Gastrocnemius medialis (tissue), 4 donors: ENCODE results near the gene SGPL1. TPM values are rescaled to one million over a fixed set of nuclear protein-coding genes. Genes with fewer than 3 reads are reported as not detected.

Experiments used
- ATAC-seq, 2 donors: fragments of 150-250 bp; one replicate each; pipeline ENCODE4 v1.9.1; 2016
- DNase-seq, 2 donors: peaks; one replicate each; pipeline ENCODE4 v3.0.0-alpha.2; 2019
- H3K27ac ChIP-seq, 4 donors: fragments of 200-600 bp; sonication (generic); 1 replicate in 1 of 4; 2 replicates in 3 of 4; pipeline ENCODE4 v1.5.1; 2016 to 2018; ENCODE audit warnings: mild to moderate bottlenecking in 2 of 4, moderate library complexity in 1 of 4
- H3K27me3 ChIP-seq, 3 donors: fragments of 200-600 bp; sonication (generic) in 2 of 3; 1 replicate in 1 of 3; 2 replicates in 2 of 3; pipeline versions ENCODE4 v1.5.1 to v1.6.0; 2016 to 2019; ENCODE audit warnings: mild to moderate bottlenecking in 1 of 3, moderate library complexity in 1 of 3
- H3K36me3 ChIP-seq, 2 donors: fragments of 200-600 bp; sonication (generic) in 1 of 2; one replicate each; pipeline ENCODE4 v1.5.1; 2017 to 2018
- H3K4me1 ChIP-seq, 2 donors: fragments of 200-600 bp; sonication (generic) in 1 of 2; one replicate each; pipeline ENCODE4 v1.5.1; 2016 to 2017; ENCODE audit warnings: mild to moderate bottlenecking in 2 of 2
- H3K4me3 ChIP-seq, 4 donors: fragments of 200-600 bp; sonication (generic) in 3 of 4; 1 replicate in 1 of 4; 2 replicates in 3 of 4; pipeline ENCODE4 v1.5.1; 2016 to 2019; ENCODE audit warnings: mild to moderate bottlenecking in 2 of 4
- H3K9me3 ChIP-seq, 3 donors: fragments of 200-600 bp; sonication (generic) in 2 of 3; 1 replicate in 1 of 3; 2 replicates in 2 of 3; pipeline ENCODE4 v1.5.1; 2016 to 2019
- CTCF ChIP-seq, 5 experiments: fragments of 450-650 bp in 3 of 5; fragments of 200-600 bp in 2 of 5; sonication (generic) in 2 of 5; IDR thresholded peaks in 4 of 5; conservative IDR thresholded peaks in 1 of 5; 1 replicate in 4 of 5; 2 replicates in 1 of 5; pipeline ENCODE4 v1.5.1; 2016 to 2019; ENCODE audit warnings: antibody characterized with exemption in 5 of 5, mild to moderate bottlenecking in 3 of 5, moderate library complexity in 3 of 5
- POLR2A ChIP-seq, 2 donors: fragments of 450-650 bp; IDR thresholded peaks; one replicate each; pipeline ENCODE4 v1.6.1; 2017; ENCODE audit warnings: antibody characterized with exemption in 2 of 2, mild to moderate bottlenecking in 2 of 2, moderate library complexity in 2 of 2
- in situ Hi-C, 4 donors: fragments of 200-750 bp; cut with MboI; loops; one replicate each; pipeline versions ENCODE4 v1.15.0 to v1.8.0; 2017; ENCODE audit warnings: low sequenced_read_pairs in 4 of 4
- intact Hi-C: fragments of 100-400 bp; cut with DNase I; formaldehyde crosslinking; loops from one replicate; pipeline ENCODE4 v1.15.1; 2023; ENCODE audit warnings: low total_unique reads
- total RNA-seq, 4 donors: library from RNA; depleted of rRNA; stranded (reverse); fragments of >200 nt; gene quantifications; one replicate each; pipeline versions ENCODE4 v1.1.0 to v1.2.3, GENCODE V29; 2016

SGPL1 gene
- total RNA-seq, 4 donors from 2014 or later: 6.5 to 17.1 (median 11.3) TPM

- Histone ChIP-seq H3K9me3 (no peaks in the 10 kb centered on the region), H3K36me3 (no peaks in the 10 kb centered on the region), H3K27me3 (no peaks in the 10 kb centered on the region), H3K4me3 (no peak overlapping the region), H3K27ac (no peak overlapping the region), H3K4me1 (peaks cover under 1 to 4% of the 10 kb centered on the region in 2 donors)
- in situ Hi-C loops (no loop called here), intact Hi-C loops (no loop called here)
- no peak for TF ChIP-seq POLR2A (IDR thresholded peaks at IDR 0.05)
- TF ChIP-seq CTCF (IDR thresholded peaks at IDR 0.05 in 4 of 5, conservative IDR thresholded peaks at IDR 0.05 in 1 of 5): no peak
- DNase-seq (no peak), ATAC-seq (no peak)
Measured at GRCh38 chr10:70912556-70912955, 96.8 kb downstream of the SGPL1 start.

- TF ChIP-seq CTCF (IDR thresholded peaks at IDR 0.05 in 4 of 5, conservative IDR thresholded peaks at IDR 0.05 in 1 of 5) (no peak), POLR2A (IDR thresholded peaks at IDR 0.05) (no peak)
- no peak for DNase-seq
- no peaks in the 10 kb centered on the region for H3K27me3 ChIP-seq
- in situ Hi-C loops (no loop called here), intact Hi-C loops (no loop called here)
- ATAC-seq: no peak
- no peak overlapping the region for H3K27ac ChIP-seq
- H3K4me3 ChIP-seq: no peak overlapping the region
- no peaks in the 10 kb centered on the region for H3K36me3 ChIP-seq
- no peaks in the 10 kb centered on the region for H3K4me1 ChIP-seq
- H3K9me3 ChIP-seq: no peaks in the 10 kb centered on the region
Measured at GRCh38 chr10:70913191-70913892, 97.6 kb downstream of the SGPL1 start.

GRCh38 chr10:70913893-70914240 lies 98.1 kb downstream of the SGPL1 start:
- no peak overlapping the region for H3K4me3 ChIP-seq
- in situ Hi-C loops (no loop called here), intact Hi-C loops (no loop called here)
- no peaks in the 10 kb centered on the region for H3K36me3 ChIP-seq
- H3K27me3 ChIP-seq: peaks cover 0 to under 1% (median 0%) of the 10 kb centered on the region in 3 donors
- no peak for DNase-seq
- no peaks in the 10 kb centered on the region for H3K9me3 ChIP-seq
- H3K4me1 ChIP-seq: no peaks in the 10 kb centered on the region
- TF ChIP-seq CTCF (IDR thresholded peaks at IDR 0.05 in 4 of 5, conservative IDR thresholded peaks at IDR 0.05 in 1 of 5) (no peak), POLR2A (IDR thresholded peaks at IDR 0.05) (no peak)
- H3K27ac ChIP-seq: no peak overlapping the region
- ATAC-seq: no peak

GRCh38 chr10:70914316-70914864 lies 98.6 kb downstream of the SGPL1 start:
- H3K27me3 ChIP-seq: peaks cover 0 to 3% (median 0%) of the 10 kb centered on the region in 3 donors
- H3K36me3 ChIP-seq: no peaks in the 10 kb centered on the region
- intact Hi-C loops (no loop called here), in situ Hi-C loops (no loop called here)
- ATAC-seq (no peak), DNase-seq (no peak)
- no peaks in the 10 kb centered on the region for H3K9me3 ChIP-seq
- no peak overlapping the region for H3K4me3 ChIP-seq
- no peak overlapping the region for H3K27ac ChIP-seq
- TF ChIP-seq POLR2A (IDR thresholded peaks at IDR 0.05) (no peak), CTCF (IDR thresholded peaks at IDR 0.05 in 4 of 5, conservative IDR thresholded peaks at IDR 0.05 in 1 of 5) (no peak)
- H3K4me1 ChIP-seq: no peaks in the 10 kb centered on the region
